Calu3 (cell line): ENCODE measurements around the gene CDCP2. TPM values are rescaled to one million over a fixed set of nuclear protein-coding genes. Genes with fewer than 3 reads are reported as not detected.
A peak's percentile ranks its signal among the peaks of the same experiment; 100 is the strongest.

ENCODE experiments used
- BruUV-seq: library from RNA; stranded (reverse); fragments of 400-500 nt; replicated peaks from 2 replicates; lab custom pipeline; 2021; lab: Mats Ljungman, UMichigan
- CTCF ChIA-PET: fragments of 300-600 bp; sonication (Branson Sonifier 250); formaldehyde crosslinking; loops from one replicate; lab custom pipeline; 2022; ENCODE audit warnings: antibody characterized with exemption; lab: Charles Lee
- DNase-seq: peaks from one replicate; pipeline ENCODE4 v3.0.0; 2022
- H3K27ac Mint-ChIP-seq: one replicate; pipeline ENCODE4 v1.8.0; 2022; ENCODE audit warnings: mixed read lengths; ENCODE audit not compliant: unreplicated experiment
- H3K27me3 Mint-ChIP-seq: one replicate; pipeline ENCODE4 v1.8.0; 2022; ENCODE audit warnings: mixed read lengths; ENCODE audit not compliant: unreplicated experiment
- H3K36me3 Mint-ChIP-seq: one replicate; pipeline ENCODE4 v1.8.0; 2022; ENCODE audit warnings: mild to moderate bottlenecking, moderate library complexity, mixed read lengths; ENCODE audit not compliant: insufficient read depth, unreplicated experiment
- H3K4me1 Mint-ChIP-seq: one replicate; pipeline ENCODE4 v1.8.0; 2022; ENCODE audit warnings: mild to moderate bottlenecking, low read depth, mixed read lengths; ENCODE audit not compliant: unreplicated experiment
- H3K4me3 Mint-ChIP-seq: one replicate; pipeline ENCODE4 v1.8.0; 2022; ENCODE audit warnings: mild to moderate bottlenecking, low read depth, moderate library complexity, mixed read lengths; ENCODE audit not compliant: unreplicated experiment
- H3K9me3 Mint-ChIP-seq: one replicate; pipeline ENCODE4 v1.8.0; 2022; ENCODE audit warnings: low read depth, mixed read lengths; ENCODE audit not compliant: unreplicated experiment
- CTCF ChIP-seq: fragments of 200-600 bp; IDR thresholded peaks from one replicate; pipeline ENCODE4 v1.8.0; 2022; ENCODE audit warnings: antibody characterized with exemption; ENCODE audit not compliant: unreplicated experiment
- intact Hi-C: fragments of 100-400 bp; cut with micrococcal nuclease; formaldehyde crosslinking; loops from one replicate; pipeline ENCODE4 v1.10.0; 2022; ENCODE audit not compliant: unreplicated experiment
- total RNA-seq: library from RNA; stranded (reverse); gene quantifications from 2 replicates; pipeline ENCODE4 v1.2.3, GENCODE V29; 2022

The CDCP2 gene
- total RNA-seq, 1 experiment from 2014 or later, result not detected

GRCh38 chr1:54159733-54160316 lies 7.0 kb upstream of the CDCP2 start:
- CTCF ChIA-PET, result no interaction called here
- Mint-ChIP-seq H3K36me3 (peaks cover 4% of the 10 kb centered on the region), H3K9me3 (no peaks in the 10 kb centered on the region), H3K27me3 (peaks cover 21% of the 10 kb centered on the region), H3K4me1 (no peaks in the 10 kb centered on the region), H3K27ac (no peak overlapping the region), H3K4me3 (no peak overlapping the region)
- no peak for DNase-seq
- TF ChIP-seq CTCF, result no peak
- intact Hi-C loops, result no loop called here
- BruUV-seq, result no TSS peak

- Mint-ChIP-seq H3K27ac (no peak overlapping the region), H3K36me3 (peaks cover 10% of the 10 kb centered on the region), H3K4me3 (no peak overlapping the region), H3K9me3 (no peaks in the 10 kb centered on the region), H3K27me3 (peaks cover 21% of the 10 kb centered on the region), H3K4me1 (peaks cover 13% of the 10 kb centered on the region)
- DNase-seq, result peak; percentile 31
- intact Hi-C loops, result no loop called here
- no peak for TF ChIP-seq CTCF
- CTCF ChIA-PET, result no interaction called here
- no TSS peak for BruUV-seq
Observed at GRCh38 chr1:54158071-54158470, 5.3 kb upstream of the CDCP2 start.

- CTCF ChIA-PET, result no interaction called here
- Mint-ChIP-seq H3K27me3 (peaks cover 21% of the 10 kb centered on the region), H3K4me3 (no peak overlapping the region), H3K36me3 (peaks cover 10% of the 10 kb centered on the region), H3K27ac (no peak overlapping the region), H3K4me1 (peaks cover 15% of the 10 kb centered on the region), H3K9me3 (no peaks in the 10 kb centered on the region)
- intact Hi-C loops, result no loop called here
- DNase-seq, result no peak
- no TSS peak for BruUV-seq
- no peak for TF ChIP-seq CTCF
Observed at GRCh38 chr1:54157401-54157800, 4.6 kb upstream of the CDCP2 start.

GRCh38 chr1:54156986-54157385 lies 4.2 kb upstream of the CDCP2 start:
- BruUV-seq, result no TSS peak

More at GRCh38 chr1:54156986-54157385, 4.2 kb upstream of the CDCP2 start:
- intact Hi-C loops, result no loop called here
- Mint-ChIP-seq H3K27ac (no peak overlapping the region), H3K36me3 (peaks cover 10% of the 10 kb centered on the region), H3K9me3 (no peaks in the 10 kb centered on the region), H3K27me3 (peaks cover 18% of the 10 kb centered on the region), H3K4me3 (no peak overlapping the region), H3K4me1 (peaks cover 15% of the 10 kb centered on the region)
- CTCF ChIA-PET, result no interaction called here
- no peak for TF ChIP-seq CTCF
- no peak for DNase-seq
